Prostate gland (tissue), 2 donors: ENCODE data around the gene EDEM3.

ENCODE experiments used
- POLR2AphosphoS5 ChIP-seq: sonication (generic); formaldehyde crosslinking; IDR thresholded peaks from one replicate; pipeline ENCODE4 v1.6.1; 2017; ENCODE audit warnings: antibody characterized with exemption
- TF ChIP-seq, protein P1 (sequence below), 4 experiments: fragments of 200-600 bp in 2 of 4; fragments of 450-650 bp in 2 of 4; sonication (generic) in 2 of 4; IDR thresholded peaks; 1 replicate in 3 of 4; 2 replicates in 1 of 4; pipeline ENCODE4 v1.5.1; 2016 to 2019; ENCODE audit warnings: antibody characterized with exemption in 4 of 4, mild to moderate bottlenecking in 2 of 4, moderate library complexity in 2 of 4

DNA sequence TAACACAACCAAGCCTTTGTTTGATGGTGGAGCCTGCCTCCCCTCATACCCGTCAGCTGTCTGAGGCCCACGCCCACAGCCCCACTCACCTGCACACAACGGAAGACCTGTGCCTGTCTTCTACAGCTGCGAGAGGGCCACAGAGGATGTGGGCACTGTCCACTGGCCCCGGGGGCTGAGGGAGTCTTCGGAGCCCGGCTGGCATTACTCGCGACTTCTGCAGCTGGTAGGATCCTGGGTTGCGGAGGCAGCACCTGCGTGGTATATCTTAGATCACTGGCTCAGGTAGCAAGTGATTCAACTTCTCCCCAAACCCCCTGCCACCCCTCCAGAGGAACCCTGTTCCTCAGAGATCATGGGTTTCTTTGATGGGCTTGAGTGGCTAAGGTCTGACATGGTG lies 109.9 kb downstream of the EDEM3 start:
- no peak for TF ChIP-seq POLR2AphosphoS5
- TF ChIP-seq, protein P1, sequence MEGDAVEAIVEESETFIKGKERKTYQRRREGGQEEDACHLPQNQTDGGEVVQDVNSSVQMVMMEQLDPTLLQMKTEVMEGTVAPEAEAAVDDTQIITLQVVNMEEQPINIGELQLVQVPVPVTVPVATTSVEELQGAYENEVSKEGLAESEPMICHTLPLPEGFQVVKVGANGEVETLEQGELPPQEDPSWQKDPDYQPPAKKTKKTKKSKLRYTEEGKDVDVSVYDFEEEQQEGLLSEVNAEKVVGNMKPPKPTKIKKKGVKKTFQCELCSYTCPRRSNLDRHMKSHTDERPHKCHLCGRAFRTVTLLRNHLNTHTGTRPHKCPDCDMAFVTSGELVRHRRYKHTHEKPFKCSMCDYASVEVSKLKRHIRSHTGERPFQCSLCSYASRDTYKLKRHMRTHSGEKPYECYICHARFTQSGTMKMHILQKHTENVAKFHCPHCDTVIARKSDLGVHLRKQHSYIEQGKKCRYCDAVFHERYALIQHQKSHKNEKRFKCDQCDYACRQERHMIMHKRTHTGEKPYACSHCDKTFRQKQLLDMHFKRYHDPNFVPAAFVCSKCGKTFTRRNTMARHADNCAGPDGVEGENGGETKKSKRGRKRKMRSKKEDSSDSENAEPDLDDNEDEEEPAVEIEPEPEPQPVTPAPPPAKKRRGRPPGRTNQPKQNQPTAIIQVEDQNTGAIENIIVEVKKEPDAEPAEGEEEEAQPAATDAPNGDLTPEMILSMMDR (IDR thresholded peaks at IDR 0.05): no peak
